HepG2 (cell line): Measurements from ENCODE around the gene STX1B. TPM values are rescaled to one million over a fixed set of nuclear protein-coding genes. Genes with fewer than 3 reads are reported as not detected.
A peak's percentile ranks its signal among the peaks of the same experiment; 100 is the strongest.

Source experiments
- ARNT2 ChIP-seq: sonication (generic); formaldehyde crosslinking; IDR thresholded peaks from 2 replicates; pipeline ENCODE4 v1.8.0; 2022; ENCODE audit warnings: mild to moderate bottlenecking, low read depth, missing genetic modification reagents, moderate library complexity
- CSRNP1 ChIP-seq: sonication (generic); formaldehyde crosslinking; IDR thresholded peaks from 2 replicates; pipeline ENCODE4 v1.8.1; 2023; ENCODE audit warnings: mild to moderate bottlenecking, missing genetic modification reagents
- FOSL2 ChIP-seq: sonication (generic); formaldehyde crosslinking; IDR thresholded peaks from 2 replicates; pipeline ENCODE4 v1.4.0; 2020; ENCODE audit warnings: missing genetic modification reagents
- FOXK1 ChIP-seq: sonication (generic); formaldehyde crosslinking; IDR thresholded peaks from 2 replicates; pipeline ENCODE4 v1.4.0; 2020; ENCODE audit warnings: low read depth, missing genetic modification reagents, borderline replicate concordance
- IRF1 ChIP-seq: sonication (generic); formaldehyde crosslinking; IDR thresholded peaks from 2 replicates; pipeline ENCODE4 v1.4.0; 2020; ENCODE audit warnings: low read depth, mild to moderate bottlenecking, missing genetic modification reagents
- POLR2A ChIP-seq, 2 experiments: IDR thresholded peaks; 2 replicates each; pipeline ENCODE4 v1.6.1; 2011; ENCODE audit warnings: low read depth in 2 of 2, low read length in 2 of 2, mild to moderate bottlenecking in 1 of 2, moderate library complexity in 1 of 2; ENCODE audit not compliant: insufficient read depth in 1 of 2
- PRPF4 ChIP-seq: fragments of 200-400 bp; formaldehyde crosslinking; IDR thresholded peaks from 2 replicates; pipeline ENCODE4 v1.6.1; 2016; ENCODE audit warnings: low read length, low read depth; ENCODE audit not compliant: poor library complexity, severe bottlenecking
- SATB2 ChIP-seq: sonication (generic); formaldehyde crosslinking; IDR thresholded peaks from 2 replicates; pipeline ENCODE4 v1.5.0; 2020; ENCODE audit warnings: missing genetic modification reagents
- SYNCRIP ChIP-seq: fragments of 200-400 bp; formaldehyde crosslinking; IDR thresholded peaks from 2 replicates; pipeline ENCODE4 v1.6.1; 2018; ENCODE audit warnings: mild to moderate bottlenecking, low read depth, low read length; ENCODE audit not compliant: insufficient read depth
- TOPORS ChIP-seq: sonication (generic); formaldehyde crosslinking; IDR thresholded peaks from 2 replicates; pipeline ENCODE4 v1.8.0; 2023; ENCODE audit warnings: mild to moderate bottlenecking, missing genetic modification reagents
- ZBTB26 ChIP-seq: IDR thresholded peaks from 2 replicates; pipeline ENCODE4 v1.6.1; 2016; ENCODE audit warnings: missing compliant biosample characterization, missing genetic modification reagents, borderline replicate concordance
- ZBTB38 ChIP-seq: sonication (generic); formaldehyde crosslinking; IDR thresholded peaks from 2 replicates; pipeline ENCODE4 v1.5.1; 2020; ENCODE audit warnings: mild to moderate bottlenecking, missing genetic modification reagents
- ZC3H13 ChIP-seq: sonication (generic); formaldehyde crosslinking; IDR thresholded peaks from 2 replicates; pipeline ENCODE4 v1.8.1; 2023; ENCODE audit warnings: mild to moderate bottlenecking, missing genetic modification reagents, moderate library complexity
- ZNF121 ChIP-seq: sonication (generic); formaldehyde crosslinking; IDR thresholded peaks from 2 replicates; pipeline ENCODE4 v1.5.0; 2020; ENCODE audit warnings: mild to moderate bottlenecking, missing genetic modification reagents
- ZNF382 ChIP-seq: sonication (generic); formaldehyde crosslinking; IDR thresholded peaks from 2 replicates; pipeline ENCODE4 v1.5.0; 2020; ENCODE audit warnings: missing genetic modification reagents, mild to moderate bottlenecking, borderline replicate concordance
- ZNF644 ChIP-seq: IDR thresholded peaks from 2 replicates; pipeline ENCODE4 v1.6.1; 2016; ENCODE audit warnings: low read depth
- ZNF691 ChIP-seq: sonication (generic); formaldehyde crosslinking; IDR thresholded peaks from 2 replicates; pipeline ENCODE4 v1.4.0; 2020; ENCODE audit warnings: missing genetic modification reagents, low read depth, mild to moderate bottlenecking, borderline replicate concordance
- ZNF724P ChIP-seq: sonication (generic); formaldehyde crosslinking; IDR thresholded peaks from 2 replicates; pipeline ENCODE4 v1.8.0; 2022; ENCODE audit warnings: missing genetic modification reagents, borderline replicate concordance
- ZNF747 ChIP-seq: sonication (generic); formaldehyde crosslinking; IDR thresholded peaks from 2 replicates; pipeline ENCODE4 v1.8.1; 2023; ENCODE audit warnings: missing genetic modification reagents, mild to moderate bottlenecking, borderline replicate concordance
- ZNF770 ChIP-seq: sonication (generic); formaldehyde crosslinking; IDR thresholded peaks from 2 replicates; pipeline ENCODE4 v1.5.0; 2020; ENCODE audit warnings: mild to moderate bottlenecking, missing genetic modification reagents
- ZNF776 ChIP-seq: sonication (generic); formaldehyde crosslinking; IDR thresholded peaks from 2 replicates; pipeline ENCODE4 v1.4.0; 2020; ENCODE audit warnings: mild to moderate bottlenecking, missing genetic modification reagents
- ZNF83 ChIP-seq: sonication (generic); formaldehyde crosslinking; IDR thresholded peaks from 2 replicates; pipeline ENCODE4 v1.4.0; 2020; ENCODE audit warnings: missing genetic modification reagents, mild to moderate bottlenecking, borderline replicate concordance
- polyA plus RNA-seq, 8 experiments: library from polyadenylated mRNA; depleted of rRNA in 3 of 8; stranded (reverse) in 7 of 8; unstranded in 1 of 8; fragments of >200 nt; fragmentation: Illumina TruSeq in 4 of 8; extraction: Trizol in 4 of 8; gene quantifications; 2 replicates each; pipeline versions ENCODE4 v1.2.1 to v1.2.3, GENCODE V29; 2011 to 2016; ENCODE audit warnings: low read depth in 4 of 8, missing spikeins in 1 of 8, mixed read lengths in 1 of 8; ENCODE audit not compliant: insufficient read depth in 1 of 8
- total RNA-seq, 5 experiments: library from RNA; depleted of rRNA; stranded (reverse); fragments of >200 nt; fragmentation: Illumina TruSeq; extraction: Trizol; gene quantifications; 2 replicates each; pipeline ENCODE4 v1.2.3, GENCODE V29; 2016; ENCODE audit warnings: low read depth in 1 of 5

STX1B gene
- total and polyA plus RNA-seq, 2 of the 13 experiments (the other 11 are each of a cell fraction or from before 2014, with no cell fraction given): 2.1 to 3.0 TPM

- no peak for TF ChIP-seq PRPF4
- no peak; the same call in 1 of the 2 replicates for TF ChIP-seq ARNT2
- no peak for TF ChIP-seq IRF1 (CRISPR knock-in tag)
- TF ChIP-seq ZNF382 (CRISPR knock-in tag): no peak
- peak; percentile 53; the same call in 1 of the 2 replicates for TF ChIP-seq FOSL2 (CRISPR knock-in tag)
- peak; percentile 80; the same call in 1 of the 2 replicates for TF ChIP-seq ZBTB26 (CRISPR knock-in tag)
- TF ChIP-seq SATB2 (CRISPR knock-in tag): 0 out of 2 replicates have a peak, but pooled peaks have one; percentile 26
- peak; percentile 79; the same call in 1 of the 2 replicates for TF ChIP-seq ZC3H13 (CRISPR knock-in tag)
- no peak for TF ChIP-seq ZNF747 (CRISPR knock-in tag)
- no peak for TF ChIP-seq ZNF83
- peak; percentile 29; the same call in 1 of the 2 replicates for TF ChIP-seq ZNF691 (CRISPR knock-in tag)
- TF ChIP-seq ZNF776 (CRISPR knock-in tag): peak; percentile 46
- TF ChIP-seq ZNF644: no peak
- no peak for TF ChIP-seq ZBTB38 (CRISPR knock-in tag)
- peak; percentile 37; the same call in 1 of the 2 replicates for TF ChIP-seq ZNF121 (CRISPR knock-in tag)
- TF ChIP-seq FOXK1 (CRISPR knock-in tag): peak; percentile 77; the same call in 1 of the 2 replicates
- TF ChIP-seq SYNCRIP: no peak
- peak; percentile 82 for TF ChIP-seq ZNF770 (CRISPR knock-in tag)
- TF ChIP-seq CSRNP1 (CRISPR knock-in tag): no peak
- no peak; the same call in 1 of the 2 replicates for TF ChIP-seq ZNF724P
- TF ChIP-seq TOPORS (CRISPR knock-in tag): peak; percentile 96
- no peak; a peak in 2 of 4 replicates for TF ChIP-seq POLR2A (IDR thresholded peaks at IDR 0.05; ENCODE audit: insufficient read depth in 1 of 2, low read depth in 2 of 2, low read length in 2 of 2)
Observed at GRCh38 chr16:30957456-30958174, 52.8 kb downstream of the STX1B start, which contains the start of gene SETD1A (continued).
